ENCODE measurements around the gene WDFY3.

- no peak for TF ChIP-seq ZFX (IDR thresholded peaks at IDR 0.05)
- TF ChIP-seq CTCF (conservative IDR thresholded peaks at IDR 0.05) = no peak
These were observed 45.9 kb downstream of the WDFY3 start for GRCh38 chr4:84920617-84921016.

All from C4-2B (cell line).